Activated CD4-positive, alpha-beta T cell treated with anti-CD3 and anti-CD28 coated beads, Interleukin-2, amount 50 U/mL, for 24 hours (primary cell): Measurements from ENCODE around the gene KLRG1.

Source experiments
- DNase-seq, 2 donors: peaks; one replicate each; pipeline ENCODE4 v3.0.0-alpha.2; 2020; ENCODE audit warnings: low read depth in 1 of 2, low spot score in 1 of 2

The KLRG1 gene

DNA sequence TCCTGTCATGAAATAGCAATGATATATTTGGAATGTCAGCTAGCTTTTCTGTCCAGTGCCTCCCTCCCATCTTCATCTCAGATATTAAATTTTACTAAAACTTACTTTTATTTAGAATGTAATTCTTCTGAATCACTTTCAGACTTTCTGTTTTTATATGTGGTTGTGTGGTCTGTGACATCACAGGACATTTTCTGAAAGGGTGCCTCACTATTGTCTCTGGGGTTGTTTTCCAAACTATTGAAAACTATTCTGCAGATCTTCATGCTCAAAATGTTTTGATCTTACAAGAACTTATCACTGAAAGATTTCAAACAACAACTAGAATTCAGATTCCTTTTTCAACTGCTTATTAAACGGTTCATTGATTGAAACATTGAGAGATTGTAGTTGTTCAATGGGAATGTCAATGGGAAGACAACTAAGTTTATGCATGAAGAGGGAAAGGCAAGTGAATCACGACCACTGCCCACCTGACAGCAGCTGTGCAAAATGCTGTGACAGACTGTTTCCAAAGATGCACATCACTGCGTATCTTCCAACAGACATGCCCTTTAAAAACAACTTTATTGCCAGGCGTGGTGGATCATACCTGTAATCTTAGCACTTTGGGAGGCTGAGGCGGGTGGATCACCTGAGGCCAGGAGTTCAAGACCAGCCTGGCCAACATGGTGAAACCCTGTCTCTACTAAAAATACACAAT lies 51.3 kb downstream of the KLRG1 start:
- no peak for DNase-seq

DNA sequence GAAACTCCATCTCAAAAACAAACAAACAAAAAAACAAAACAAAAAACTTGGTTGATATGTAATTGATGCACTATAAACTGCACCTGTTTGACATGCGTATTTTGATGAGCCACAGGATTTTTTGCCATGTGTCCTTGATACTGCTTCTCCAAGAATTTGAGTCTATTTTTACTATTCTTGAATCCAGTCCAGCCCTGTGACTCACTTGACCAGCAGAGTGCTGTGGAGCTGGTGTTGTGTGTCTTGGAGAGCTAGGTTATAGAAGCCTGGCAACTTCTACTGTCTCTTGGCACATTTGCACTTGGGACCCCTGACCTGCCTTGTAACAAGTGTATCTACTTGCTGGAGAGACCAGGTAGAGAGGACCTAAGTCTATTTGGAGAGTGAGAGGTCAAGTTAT lies 52.0 kb downstream of the KLRG1 start:
- no peak for DNase-seq

DNA sequence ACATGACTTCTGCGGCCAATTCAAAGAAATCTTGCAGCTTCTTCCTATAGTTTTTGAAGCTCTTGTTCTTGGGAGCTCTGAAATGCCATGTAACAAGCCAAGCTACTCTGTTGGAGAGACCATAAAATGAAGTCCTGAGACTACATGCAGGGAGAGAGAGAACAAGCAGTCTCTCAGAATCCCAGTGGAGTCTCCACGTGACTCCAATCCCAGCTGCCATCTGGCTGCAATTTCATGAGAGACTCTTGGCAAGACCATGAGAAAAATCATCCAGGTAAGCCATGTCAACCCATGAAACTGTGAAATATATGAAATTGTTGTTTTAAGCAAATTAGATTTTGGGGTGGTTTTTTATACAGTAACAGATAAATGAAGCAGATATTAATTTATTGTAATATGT lies 54.4 kb downstream of the KLRG1 start:
- DNase-seq = no peak

DNA sequence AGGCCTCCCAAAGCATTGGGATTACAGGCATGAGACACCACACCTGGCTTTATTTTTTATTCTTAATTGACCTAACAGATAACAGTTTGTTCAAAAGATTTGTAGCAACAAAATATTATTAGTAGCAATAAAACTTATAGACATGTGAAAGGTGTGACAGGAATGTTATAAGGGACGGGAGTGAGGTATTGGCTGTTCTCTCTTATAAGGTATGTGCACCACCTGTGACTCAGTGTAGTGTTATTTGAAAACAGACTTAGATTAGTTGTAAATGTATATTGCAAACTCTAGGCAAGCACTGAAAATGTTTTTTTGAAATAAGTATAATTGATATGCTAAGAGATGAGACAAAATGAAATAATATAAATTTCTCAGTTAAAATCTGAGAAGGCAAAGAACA lies 57.8 kb downstream of the KLRG1 start:
- no peak for DNase-seq

DNA sequence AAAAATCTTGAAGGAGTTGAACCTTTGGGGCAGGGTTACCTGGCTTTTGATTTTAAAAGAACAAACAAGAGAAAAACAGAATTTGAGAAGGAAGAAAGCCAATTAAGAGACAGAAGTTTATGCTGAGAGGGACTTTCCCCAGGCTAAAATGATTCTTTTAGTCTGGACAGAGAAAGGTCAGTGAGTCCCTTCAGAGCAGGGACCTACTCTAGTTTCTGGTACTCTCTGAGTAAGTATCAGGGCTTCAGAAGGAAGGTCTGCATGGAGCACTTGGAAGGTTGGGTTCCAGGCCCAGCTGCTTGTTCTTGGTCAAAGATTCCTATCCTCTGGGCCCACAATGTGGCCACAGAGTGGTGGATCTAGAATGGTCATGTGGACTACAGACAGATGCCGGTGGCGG lies 59.6 kb downstream of the KLRG1 start:
- DNase-seq = no peak

DNA sequence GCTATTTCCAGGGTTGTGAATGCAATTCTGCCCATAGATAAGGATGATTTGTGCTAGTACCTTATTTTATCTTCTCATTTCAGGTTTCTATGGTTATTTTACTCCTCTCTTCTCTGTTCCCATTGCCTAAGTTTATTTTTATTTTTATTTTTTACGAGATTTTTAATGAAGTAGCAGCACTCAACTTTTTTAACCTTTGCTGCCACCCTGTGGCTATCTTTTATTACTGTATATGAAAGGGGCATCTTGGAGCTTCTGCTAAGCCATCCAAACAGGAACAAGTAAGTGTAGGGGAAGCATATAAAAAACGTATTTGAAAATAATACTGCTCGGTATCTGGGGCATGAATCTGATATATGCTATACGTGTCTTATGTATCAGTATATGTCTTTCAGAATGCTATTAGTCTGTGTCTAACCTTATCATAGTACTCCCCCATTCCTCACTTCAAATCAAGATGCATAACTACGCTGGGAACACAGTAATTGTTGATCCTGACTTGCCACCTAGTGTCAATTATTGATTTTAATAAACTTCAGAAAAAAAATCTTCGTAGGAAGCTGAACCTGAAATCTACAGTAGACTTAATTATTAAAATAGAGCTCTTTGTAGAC lies 60.3 kb downstream of the KLRG1 start:
- no peak for DNase-seq

DNA sequence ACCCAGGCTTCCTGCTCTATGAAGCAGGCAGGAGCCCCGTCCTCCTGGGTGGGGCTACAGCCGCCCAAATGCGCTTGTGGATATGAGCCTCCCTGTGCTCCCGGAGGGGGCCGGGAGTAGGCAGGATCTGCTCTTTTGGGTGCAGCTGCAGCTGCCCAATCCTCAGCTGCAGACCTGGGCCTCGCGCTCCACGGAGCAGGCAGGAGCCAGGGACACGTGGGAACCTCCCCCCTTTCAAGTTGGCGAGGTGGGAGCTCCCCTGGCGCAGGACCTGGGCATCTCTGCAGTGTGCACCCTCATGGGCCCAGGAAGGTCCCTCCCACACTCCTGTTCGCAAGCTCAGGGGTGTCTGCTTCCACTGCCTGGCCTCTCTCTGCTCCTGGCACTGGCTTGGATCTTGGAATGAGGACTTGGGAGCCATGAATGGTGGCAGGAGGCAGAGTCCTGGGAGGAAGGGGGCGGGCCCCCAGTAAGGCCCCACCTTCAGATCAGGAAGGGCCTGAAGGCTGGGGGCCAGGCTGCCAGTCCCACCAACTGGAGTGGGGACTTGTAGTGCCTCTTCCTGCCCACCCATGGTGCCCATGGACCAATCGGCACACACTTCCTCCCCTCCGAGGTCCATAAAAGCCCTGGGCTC lies 61.3 kb downstream of the KLRG1 start:
- no peak for DNase-seq

DNA sequence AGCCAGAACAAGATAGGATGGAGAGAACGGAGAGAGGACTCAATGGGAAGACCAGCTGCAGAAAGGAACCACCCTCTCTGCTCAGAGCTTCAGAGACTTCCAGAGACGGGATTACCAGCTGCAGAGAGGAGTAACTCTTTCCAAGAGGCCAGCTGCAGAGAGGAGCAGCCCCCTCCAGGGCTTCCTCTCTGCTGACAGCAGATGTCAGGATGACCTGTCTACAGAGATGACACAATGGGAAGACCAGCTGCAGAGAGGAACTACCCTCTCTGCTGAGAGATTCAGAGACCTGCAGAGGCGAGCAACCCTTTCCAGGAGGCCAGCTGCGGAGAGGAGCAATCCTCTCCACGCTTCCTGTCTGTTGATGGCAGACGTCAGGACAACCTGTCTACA lies 61.8 kb downstream of the KLRG1 start:
- no peak for DNase-seq

DNA sequence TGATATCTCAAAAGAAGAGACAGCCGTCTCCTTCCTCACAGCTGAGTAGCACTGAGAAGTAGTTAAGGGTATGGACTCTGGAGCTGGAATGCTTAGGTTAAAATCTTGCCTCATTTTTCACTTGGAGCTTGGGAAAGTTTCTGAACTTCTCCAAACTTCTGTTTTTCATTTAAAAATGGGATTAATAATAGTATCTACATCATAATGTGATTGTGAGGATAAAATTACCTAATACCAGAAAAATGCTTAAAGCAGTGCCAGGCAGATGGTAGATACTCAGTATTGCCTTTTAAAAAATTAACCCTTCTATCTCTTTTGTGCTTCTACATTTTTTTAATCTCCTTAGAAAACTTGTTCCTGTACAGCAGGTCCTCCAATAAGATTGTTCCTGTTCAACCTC lies 63.3 kb downstream of the KLRG1 start:
- DNase-seq = no peak
